KMS-11 (cell line): ENCODE results near the gene ISCU.

ENCODE experiments used
- H2AFZ ChIP-seq: fragments of 200-600 bp; sonication (generic); 2 replicates; pipeline ENCODE4 v1.6.1; 2016; ENCODE audit warnings: antibody characterized with exemption, mixed run types, low read depth
- H3K27ac ChIP-seq: fragments of 200-600 bp; sonication (generic); 2 replicates; pipeline ENCODE4 v1.6.1; 2016; ENCODE audit warnings: mild to moderate bottlenecking, mixed run types
- H3K27me3 ChIP-seq: fragments of 200-600 bp; sonication (generic); 2 replicates; pipeline ENCODE4 v1.6.1; 2017; ENCODE audit warnings: mild to moderate bottlenecking, low read depth, mixed run types, moderate library complexity; ENCODE audit not compliant: insufficient read depth
- H3K36me3 ChIP-seq: fragments of 200-600 bp; sonication (generic); 2 replicates; pipeline ENCODE4 v1.6.1; 2017; ENCODE audit warnings: mild to moderate bottlenecking, mixed run types; ENCODE audit not compliant: insufficient read depth
- H3K4me1 ChIP-seq: fragments of 200-600 bp; sonication (generic); 2 replicates; pipeline ENCODE4 v1.6.1; 2016; ENCODE audit warnings: mild to moderate bottlenecking, low read depth, mixed run types; ENCODE audit not compliant: poor library complexity, severe bottlenecking
- H3K4me2 ChIP-seq: fragments of 200-600 bp; sonication (generic); 2 replicates; pipeline ENCODE4 v1.7.0; 2016; ENCODE audit warnings: mild to moderate bottlenecking, mixed run types
- H3K4me3 ChIP-seq: fragments of 200-600 bp; sonication (generic); IDR thresholded peaks from 2 replicates; pipeline ENCODE4 v1.6.1; 2017; ENCODE audit warnings: low read depth, low read length, mixed read lengths; ENCODE audit not compliant: insufficient read depth
- H3K79me2 ChIP-seq: fragments of 200-600 bp; sonication (generic); 2 replicates; pipeline ENCODE4 v1.6.1; 2016; ENCODE audit warnings: low read depth, mixed run types; ENCODE audit not compliant: insufficient read depth
- H3K9ac ChIP-seq: fragments of 200-600 bp; sonication (generic); 2 replicates; pipeline ENCODE4 v1.6.1; 2016; ENCODE audit warnings: mild to moderate bottlenecking, mixed run types
- H4K20me1 ChIP-seq: fragments of 200-600 bp; sonication (generic); 2 replicates; pipeline ENCODE4 v1.6.1; 2016; ENCODE audit warnings: mild to moderate bottlenecking, mixed run types; ENCODE audit not compliant: insufficient read depth
- TF ChIP-seq, protein P1 (sequence below): fragments of 200-600 bp; sonication (generic); conservative IDR thresholded peaks from 2 replicates; pipeline ENCODE4 v1.6.1; 2017; ENCODE audit warnings: low read depth, mild to moderate bottlenecking, antibody characterized with exemption, low read length, moderate library complexity, mixed read lengths

ISCU gene

DNA sequence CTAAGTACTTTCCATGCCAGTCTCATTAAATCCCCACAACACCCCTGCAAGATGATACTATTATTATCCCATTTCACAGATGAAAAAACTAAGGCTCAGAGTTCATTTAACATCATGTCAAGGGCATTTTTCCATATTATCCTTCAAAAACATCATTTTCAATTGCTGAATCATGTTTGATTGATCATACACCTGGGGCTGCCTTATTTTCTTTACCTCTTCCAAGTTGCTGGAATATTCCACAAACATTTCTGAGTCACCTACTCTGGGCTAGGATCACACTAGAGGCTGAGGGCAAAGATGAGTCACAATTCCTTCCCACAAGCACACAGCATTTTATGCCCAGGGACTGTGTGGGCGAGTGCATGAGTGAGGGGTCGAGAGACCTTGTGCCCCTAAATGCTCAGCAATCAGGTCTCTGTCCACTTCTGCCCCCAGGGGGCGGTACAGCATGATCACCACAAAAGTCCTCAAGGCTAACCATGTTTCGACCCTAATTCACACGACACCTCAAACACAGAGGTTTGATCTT, 49.6 kb downstream of the ISCU start:
- peaks cover 27% of the 10 kb centered on the region for H3K4me1 ChIP-seq
- no peaks in the 10 kb centered on the region for H4K20me1 ChIP-seq
- no peak overlapping the region for H3K9ac ChIP-seq
- no peak overlapping the region for H3K4me2 ChIP-seq
- no peaks in the 10 kb centered on the region for H3K79me2 ChIP-seq
- H2AFZ ChIP-seq, result no peak overlapping the region
- H3K27ac ChIP-seq, result no peak overlapping the region
- H3K4me3 ChIP-seq, result no peak overlapping the region
- H3K27me3 ChIP-seq, result no peaks in the 10 kb centered on the region
- no peaks in the 10 kb centered on the region for H3K36me3 ChIP-seq
- TF ChIP-seq, protein P1, sequence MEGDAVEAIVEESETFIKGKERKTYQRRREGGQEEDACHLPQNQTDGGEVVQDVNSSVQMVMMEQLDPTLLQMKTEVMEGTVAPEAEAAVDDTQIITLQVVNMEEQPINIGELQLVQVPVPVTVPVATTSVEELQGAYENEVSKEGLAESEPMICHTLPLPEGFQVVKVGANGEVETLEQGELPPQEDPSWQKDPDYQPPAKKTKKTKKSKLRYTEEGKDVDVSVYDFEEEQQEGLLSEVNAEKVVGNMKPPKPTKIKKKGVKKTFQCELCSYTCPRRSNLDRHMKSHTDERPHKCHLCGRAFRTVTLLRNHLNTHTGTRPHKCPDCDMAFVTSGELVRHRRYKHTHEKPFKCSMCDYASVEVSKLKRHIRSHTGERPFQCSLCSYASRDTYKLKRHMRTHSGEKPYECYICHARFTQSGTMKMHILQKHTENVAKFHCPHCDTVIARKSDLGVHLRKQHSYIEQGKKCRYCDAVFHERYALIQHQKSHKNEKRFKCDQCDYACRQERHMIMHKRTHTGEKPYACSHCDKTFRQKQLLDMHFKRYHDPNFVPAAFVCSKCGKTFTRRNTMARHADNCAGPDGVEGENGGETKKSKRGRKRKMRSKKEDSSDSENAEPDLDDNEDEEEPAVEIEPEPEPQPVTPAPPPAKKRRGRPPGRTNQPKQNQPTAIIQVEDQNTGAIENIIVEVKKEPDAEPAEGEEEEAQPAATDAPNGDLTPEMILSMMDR, result peak; percentile 31; the same call in 1 of the 2 replicates

DNA sequence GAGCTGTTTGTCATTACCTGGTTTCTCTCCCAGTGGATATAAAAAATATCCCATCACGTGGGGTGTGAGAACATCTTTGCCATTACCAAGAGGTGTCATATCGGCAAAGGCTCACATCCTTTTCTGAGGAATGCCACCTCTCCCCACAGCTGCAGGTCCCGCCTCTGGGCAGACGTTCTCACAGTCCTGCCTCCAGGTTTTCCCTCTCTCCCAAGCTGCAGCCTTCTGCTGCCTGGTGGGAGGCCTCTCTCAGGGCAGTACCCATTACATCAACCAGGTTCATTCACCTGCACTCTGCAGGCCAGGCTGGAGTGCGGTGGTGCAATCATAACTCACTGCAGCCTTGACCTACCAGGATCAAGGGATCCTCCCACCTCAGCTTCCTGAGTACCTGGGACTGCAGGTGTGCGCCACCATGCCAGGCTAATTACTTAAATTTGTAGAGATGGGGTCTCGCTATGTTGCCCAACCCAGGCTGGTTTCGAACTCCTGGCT, 50.4 kb downstream of the ISCU start:
- Histone ChIP-seq H3K4me2 (no peak overlapping the region), H3K4me3 (no peak overlapping the region), H3K9ac (no peak overlapping the region)

DNA sequence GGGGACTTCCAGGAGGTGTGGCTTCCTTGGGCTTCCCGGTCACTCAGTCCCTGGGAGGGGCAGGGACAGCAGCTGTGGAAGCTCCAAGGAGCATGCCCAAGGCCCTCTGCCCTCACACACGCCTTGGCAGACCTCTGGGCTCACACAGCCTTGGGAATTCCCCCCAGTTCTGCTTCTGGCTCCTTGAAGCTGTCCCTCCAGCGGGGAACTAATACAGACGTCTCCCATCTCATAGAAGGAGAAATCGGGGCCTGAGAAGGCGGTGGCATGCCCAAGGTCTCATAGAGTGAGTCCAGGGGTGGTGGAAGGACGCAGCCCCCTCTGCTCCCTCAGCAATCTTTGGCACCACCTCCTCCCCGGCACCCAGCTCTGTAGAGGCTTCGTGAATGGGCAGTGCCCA, 51.2 kb downstream of the ISCU start:
- H3K27ac ChIP-seq, result no peak overlapping the region
- H2AFZ ChIP-seq, result no peak overlapping the region
- peaks cover 43% of the 10 kb centered on the region for H3K4me1 ChIP-seq
- H3K4me3 ChIP-seq, result no peak overlapping the region
- no peaks in the 10 kb centered on the region for H3K27me3 ChIP-seq
- no peak overlapping the region for H3K9ac ChIP-seq
- no peaks in the 10 kb centered on the region for H3K36me3 ChIP-seq
- TF ChIP-seq, protein P1, result no peak
- H3K4me2 ChIP-seq, result no peak overlapping the region
- H4K20me1 ChIP-seq, result no peaks in the 10 kb centered on the region
- H3K79me2 ChIP-seq, result no peaks in the 10 kb centered on the region

More for the DNA sequence above, 50.4 kb downstream of the ISCU start:
- Histone ChIP-seq H3K4me1 (peaks cover 36% of the 10 kb centered on the region), H3K27ac (no peak overlapping the region), H2AFZ (no peak overlapping the region), H3K36me3 (no peaks in the 10 kb centered on the region), H4K20me1 (no peaks in the 10 kb centered on the region), H3K79me2 (no peaks in the 10 kb centered on the region), H3K27me3 (no peaks in the 10 kb centered on the region)
- TF ChIP-seq, protein P1, result no peak

DNA sequence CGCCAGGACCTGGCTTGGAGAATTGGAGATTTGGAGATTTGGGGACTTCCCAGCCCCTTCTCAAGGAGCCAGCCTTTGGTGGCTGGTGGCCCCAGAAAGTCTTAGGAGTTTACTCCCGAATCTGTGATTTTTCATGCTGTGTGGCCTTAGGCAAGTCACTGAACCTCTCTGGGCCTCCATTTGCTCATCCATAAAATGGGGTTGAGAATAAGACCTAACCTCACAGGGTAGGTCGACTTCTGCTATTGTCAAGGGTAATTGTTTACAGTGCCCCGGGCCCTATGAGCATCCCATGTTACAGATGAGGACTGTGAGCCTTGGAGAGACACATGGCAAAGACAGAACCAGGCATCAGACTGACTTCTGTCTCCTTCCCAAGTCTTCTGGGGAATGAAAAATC, 51.6 kb downstream of the ISCU start:
- no peaks in the 10 kb centered on the region for H3K27me3 ChIP-seq
- H4K20me1 ChIP-seq, result no peaks in the 10 kb centered on the region
- H3K36me3 ChIP-seq, result no peaks in the 10 kb centered on the region
- no peak overlapping the region for H3K4me2 ChIP-seq
- no peak overlapping the region for H2AFZ ChIP-seq
- H3K4me3 ChIP-seq, result no peak overlapping the region
- peaks cover 48% of the 10 kb centered on the region for H3K4me1 ChIP-seq
- no peak overlapping the region for H3K27ac ChIP-seq
- TF ChIP-seq, protein P1, result no peak
- H3K79me2 ChIP-seq, result no peaks in the 10 kb centered on the region
- H3K9ac ChIP-seq, result no peak overlapping the region
